ENCODE measurements around the gene C11orf52. TPM values are rescaled to one million over a fixed set of nuclear protein-coding genes. Genes with fewer than 3 reads are reported as not detected.

The C11orf52 gene
- total and polyA plus RNA-seq, 2 of the 8 experiments (the other 6 are each of a cell fraction or from before 2014, with no cell fraction given): 1.7 to 2.7 TPM

DNA sequence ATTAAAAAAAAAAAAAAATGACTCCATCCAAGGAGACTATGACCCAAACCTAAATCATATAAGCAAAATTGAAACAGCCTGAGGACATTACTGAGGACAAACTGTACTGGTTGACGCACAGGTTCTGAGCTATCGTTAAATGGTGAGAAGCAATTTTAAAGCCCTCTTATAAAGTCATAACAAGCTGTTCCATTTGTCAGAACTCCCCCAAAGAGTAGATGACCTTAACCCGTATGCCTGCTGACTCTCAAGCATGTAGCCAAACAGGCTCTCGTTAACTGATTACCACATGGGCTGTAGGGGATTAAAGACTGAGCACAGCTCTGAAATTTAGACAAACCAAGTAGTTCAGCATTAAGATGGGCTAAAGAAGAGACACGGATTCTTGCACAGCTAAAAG lies 9.3 kb upstream of the C11orf52 start:
- H3K36me3 ChIP-seq (ENCODE audit: control insufficient read depth in 2 of 4, insufficient read depth in 4 of 4, low read length in 3 of 4): no peaks in the 10 kb centered on the region
- H3K23me2 ChIP-seq (ENCODE audit: low read depth, low read length): peaks cover 4% of the 10 kb centered on the region; the same call in 1 of the 2 replicates
- no peak overlapping the region for H4K8ac ChIP-seq (ENCODE audit: extremely low read depth, insufficient read depth, low read length)
- no peak overlapping the region for H2AK5ac ChIP-seq (ENCODE audit: low read depth, low read length)
- H2BK20ac ChIP-seq (ENCODE audit: low read length): no peak overlapping the region
- no peak overlapping the region for H4K91ac ChIP-seq (replicated peaks; ENCODE audit: insufficient read length, low read length)
- H3K27me3 ChIP-seq (replicated peaks in 1 of 4; ENCODE audit: control insufficient read depth in 3 of 4, extremely low read depth in 1 of 4, insufficient read depth in 3 of 4, low read length in 3 of 4): no peaks in the 10 kb centered on the region
- CTCF ChIA-PET (ENCODE audit: partially characterized antibody): interaction anchor here (0.6 to 4.8 kb wide), 9 partner anchors 12 to 624 kb away, joined by 3 to 27 read pairs (median 3); no protein-coding TSS in a partner anchor
- H3K27ac ChIP-seq (ENCODE audit: low read depth, low read length): no peak overlapping the region
- no peak overlapping the region for H2BK5ac ChIP-seq (ENCODE audit: low read depth, low read length)
- no peak overlapping the region for H3K9ac ChIP-seq (replicated peaks in 1 of 4; ENCODE audit: extremely low read depth in 1 of 4, low read depth in 3 of 4, low read length in 3 of 4)
- H3K4me3 ChIP-seq (ENCODE audit: extremely low read depth in 1 of 4, insufficient read depth in 2 of 4, low read depth in 3 of 4, low read length in 4 of 4): no peak overlapping the region
- H3K4me2 ChIP-seq (ENCODE audit: insufficient read depth in 1 of 2, low read depth in 2 of 2, low read length in 2 of 2): no peak overlapping the region
- DNase-seq (ENCODE audit: low read depth in 1 of 2, low spot score in 2 of 2) (no peak), FAIRE-seq (no peak)
- H4K20me1 ChIP-seq (replicated peaks in 1 of 2; ENCODE audit: control insufficient read depth in 1 of 2, insufficient read depth in 2 of 2, low read length in 2 of 2): no peaks in the 10 kb centered on the region
- H3K4me1 ChIP-seq (replicated peaks in 1 of 4; ENCODE audit: control insufficient read depth in 3 of 4, insufficient read depth in 4 of 4, low read length in 3 of 4): peaks cover 0 to 15% (median 9%) of the 10 kb centered on the region in 4 experiments
- H3K18ac ChIP-seq (ENCODE audit: extremely low read depth, low read length): no peak overlapping the region
- POLR2A ChIA-PET (ENCODE audit: partially characterized antibody): interaction anchor here (0.6 kb wide), 1 partner anchor 71 kb away, joined by 3 read pairs; no protein-coding TSS in a partner anchor
- H3K9me3 ChIP-seq (ENCODE audit: insufficient read depth in 2 of 2, low read depth in 1 of 2, low read length in 1 of 2): no peaks in the 10 kb centered on the region
- H3K79me1 ChIP-seq (ENCODE audit: low read depth, low read length): no peaks in the 10 kb centered on the region
- H2BK12ac ChIP-seq (ENCODE audit: low read depth, low read length): no peak overlapping the region
- 87% methylated on average over 5 of the region's 5 CpGs; no CpG with 5 or more reads in 1 of the 2 experiments for WGBS, 2 experiments (ENCODE audit: extremely low coverage in 1 of 2, insufficient coverage in 1 of 2, insufficient read length in 1 of 2, insufficient replicate concordance in 2 of 2, low coverage in 1 of 2, low lambda C conversion rate in 2 of 2, missing lambda C conversion rate in 1 of 2)
- H4K5ac ChIP-seq (ENCODE audit: insufficient read length, low read depth, low read length): no peak overlapping the region
- H2AFZ ChIP-seq (ENCODE audit: low read length): no peak overlapping the region
- no peaks in the 10 kb centered on the region for H3K79me2 ChIP-seq (ENCODE audit: control insufficient read depth in 1 of 2, insufficient read depth in 2 of 2, low read length in 2 of 2)
- no peak overlapping the region for H2BK120ac ChIP-seq (replicated peaks; ENCODE audit: low read depth, low read length)
- no peak for TF ChIP-seq BCL11A (IDR thresholded peaks at IDR 0.05; ENCODE audit: low read depth in 2 of 2, low read length in 2 of 2)
- no peak for TF ChIP-seq CHD2 (IDR thresholded peaks at IDR 0.05; ENCODE audit: low read length)
- no peak for TF ChIP-seq CEBPB (IDR thresholded peaks at IDR 0.05; ENCODE audit: low read depth, low read length)
- TF ChIP-seq SIN3A (conservative IDR thresholded peaks at IDR 0.05 in 1 of 2, IDR thresholded peaks at IDR 0.05 in 1 of 2; ENCODE audit: low read depth in 1 of 2, low read length in 2 of 2): no peak
- TF ChIP-seq SUZ12 (IDR thresholded peaks at IDR 0.05; ENCODE audit: low read length): no peak
- no peak for TF ChIP-seq NANOG (IDR thresholded peaks at IDR 0.05; ENCODE audit: insufficient read depth, low read depth, low read length, poor library complexity, severe bottlenecking)
- no peak for TF ChIP-seq EGR1 (IDR thresholded peaks at IDR 0.05; ENCODE audit: borderline replicate concordance, low read depth, low read length)
- no peak for TF ChIP-seq CREB1 (IDR thresholded peaks at IDR 0.05)
- TF ChIP-seq, protein P1, sequence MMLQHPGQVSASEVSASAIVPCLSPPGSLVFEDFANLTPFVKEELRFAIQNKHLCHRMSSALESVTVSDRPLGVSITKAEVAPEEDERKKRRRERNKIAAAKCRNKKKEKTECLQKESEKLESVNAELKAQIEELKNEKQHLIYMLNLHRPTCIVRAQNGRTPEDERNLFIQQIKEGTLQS (IDR thresholded peaks at IDR 0.05; ENCODE audit: insufficient read depth, low read depth, low read length): no peak
- TF ChIP-seq YY1 (IDR thresholded peaks at IDR 0.05; ENCODE audit: low read depth, low read length): no peak
- no peak overlapping the region for H3K56ac ChIP-seq (replicated peaks; ENCODE audit: insufficient read length, low read depth, low read length)
- H3K23ac ChIP-seq (ENCODE audit: insufficient read length): no peak overlapping the region
- no peak overlapping the region for H3K4ac ChIP-seq (replicated peaks; ENCODE audit: insufficient read length, low read depth, low read length)
- H3K14ac ChIP-seq (ENCODE audit: insufficient read length): no peak overlapping the region
- no peak overlapping the region for H2BK15ac ChIP-seq (ENCODE audit: low read length)
